SW 1271 (cell line): ENCODE measurements around the gene CAMP.
"Not testable (repeated sequence)": the region's sequence is repeated elsewhere in the genome, so short reads cannot be mapped to it uniquely, and the experiment has no call there.

ENCODE experiments used
- DNase-seq, 2 experiments: peaks; one replicate each; lab custom pipeline; 2025; lab: John Stamatoyannopoulos, UW

CAMP gene

GRCh38 chr3:48222616-48223513 is at the start of gene CAMP:
TSS of gene CAMP (plus strand) at chr3:48223495. CDS start at chr3:48223512, 17 bp downstream.
- DNase-seq = no peak

DNA sequence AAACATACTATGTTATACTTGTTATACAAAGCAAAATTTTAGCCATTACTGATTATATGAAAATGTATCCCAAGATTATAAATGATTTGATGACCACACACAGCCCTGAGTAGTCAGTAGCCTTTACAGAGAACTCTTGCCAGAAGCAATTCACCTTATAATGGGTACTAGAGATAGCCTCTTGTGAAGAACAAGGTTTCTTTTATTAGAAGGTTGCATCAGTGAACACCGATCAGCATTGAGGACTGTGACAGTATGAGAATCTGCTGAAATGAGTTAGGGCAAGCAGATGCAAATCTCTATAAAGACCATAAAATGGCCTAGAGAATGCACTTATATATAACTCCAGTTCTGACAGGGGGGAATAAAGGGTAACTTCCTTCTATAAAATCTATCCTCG is 45.2 kb upstream of the CAMP start:
- DNase-seq = no peak

- no peak for DNase-seq
These were observed 43.3 kb upstream of the CAMP start for GRCh38 chr3:48180021-48180420.

- DNase-seq = no peak
These were observed 42.6 kb upstream of the CAMP start for GRCh38 chr3:48180531-48181253.

- no peak for DNase-seq
These were observed 39.0 kb upstream of the CAMP start for GRCh38 chr3:48184299-48184698.

DNA sequence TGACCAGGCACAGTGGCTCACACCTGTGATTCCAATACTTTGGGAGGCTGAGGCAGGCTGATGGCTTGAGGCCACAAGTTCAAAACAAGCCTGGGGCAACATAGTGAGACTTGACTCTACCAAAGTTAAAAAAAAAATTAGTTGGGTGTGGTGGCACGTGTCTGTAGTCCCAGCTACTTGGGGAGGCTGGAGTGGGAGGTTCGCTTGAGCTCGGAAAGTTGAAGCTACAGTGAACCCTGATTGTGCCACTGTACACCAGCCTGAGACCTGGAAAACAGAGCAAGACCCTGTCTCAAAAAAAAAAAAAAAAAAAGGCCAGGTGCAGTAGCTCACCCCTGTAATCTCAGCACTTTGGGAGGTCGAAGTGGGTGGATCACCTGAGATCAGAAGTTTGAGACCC is 38.2 kb upstream of the CAMP start:
- no peak for DNase-seq

- DNase-seq = no peak
These were observed 36.5 kb upstream of the CAMP start for GRCh38 chr3:48186631-48187300.

- DNase-seq = no peak
These were observed 36.1 kb upstream of the CAMP start for GRCh38 chr3:48187301-48187578.

DNA sequence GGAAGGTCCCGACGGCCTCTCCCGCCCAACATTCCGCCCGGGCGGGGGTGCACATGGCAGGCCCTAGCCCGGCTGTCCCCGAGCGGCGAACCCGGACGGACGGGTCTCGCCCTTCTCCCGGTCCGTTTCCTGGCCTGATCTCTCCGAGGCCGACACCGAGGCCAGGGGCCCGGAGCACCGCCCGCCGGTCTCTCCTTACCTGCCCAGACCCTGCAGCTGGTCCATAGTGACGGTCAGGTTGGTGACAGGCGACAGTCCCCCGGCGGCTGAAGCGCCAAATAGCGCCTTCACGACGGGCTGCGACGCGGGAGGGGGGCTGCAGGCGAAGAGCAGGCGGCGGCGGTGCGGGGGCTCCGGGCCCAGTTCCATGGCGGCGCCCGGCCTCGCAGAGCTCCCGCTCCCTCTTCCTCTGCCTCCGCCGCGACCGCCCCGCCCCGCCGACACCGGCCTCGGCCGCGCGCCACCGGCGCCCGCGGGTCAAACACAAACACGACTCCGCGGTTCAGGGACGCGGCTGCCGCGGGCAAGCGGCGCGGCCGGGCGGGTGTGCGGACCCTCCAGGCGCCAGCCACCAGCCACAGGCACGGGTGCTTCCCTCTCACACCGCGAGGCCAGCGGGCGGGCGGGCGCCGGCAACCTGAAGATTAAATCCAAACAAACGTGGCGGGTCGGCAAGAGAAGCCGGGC is 35.6 kb upstream of the CAMP start:
- DNase-seq = no peak

- peak; percentile 91 to 99 for DNase-seq
These were observed 34.8 kb upstream of the CAMP start, which contains the start of gene CDC25A for GRCh38 chr3:48188266-48189201. TSS of gene CDC25A (minus strand) at chr3:48188417. CDS start at chr3:48187947, 470 bp downstream.

DNA sequence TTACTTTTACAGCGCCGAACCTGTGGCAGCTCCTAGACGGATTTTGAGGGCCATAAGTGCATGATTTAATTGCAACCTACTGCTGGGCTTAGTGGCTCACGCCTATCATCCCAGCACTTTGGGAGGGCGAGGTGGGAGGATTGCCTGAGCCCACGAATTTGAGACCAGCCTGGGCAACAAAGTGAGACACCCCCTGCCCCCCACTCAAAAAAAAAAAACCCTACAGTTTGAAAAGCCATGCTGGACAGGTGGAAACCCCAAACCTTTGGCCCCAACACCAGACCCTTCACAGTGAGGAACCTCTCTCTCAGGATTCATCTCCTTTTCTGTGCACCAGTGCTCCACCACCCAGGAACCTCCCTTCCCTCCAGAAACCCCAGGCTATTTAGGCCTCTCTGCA is 34.0 kb upstream of the CAMP start:
- DNase-seq = no peak

- no peak for DNase-seq
These were observed 32.4 kb upstream of the CAMP start for GRCh38 chr3:48190911-48191310.

- DNase-seq = peak; percentile 4 to 41
These were observed 28.7 kb upstream of the CAMP start for GRCh38 chr3:48194446-48195071.

GRCh38 chr3:48196611-48197010 is 26.7 kb upstream of the CAMP start:
- no peak for DNase-seq

DNA sequence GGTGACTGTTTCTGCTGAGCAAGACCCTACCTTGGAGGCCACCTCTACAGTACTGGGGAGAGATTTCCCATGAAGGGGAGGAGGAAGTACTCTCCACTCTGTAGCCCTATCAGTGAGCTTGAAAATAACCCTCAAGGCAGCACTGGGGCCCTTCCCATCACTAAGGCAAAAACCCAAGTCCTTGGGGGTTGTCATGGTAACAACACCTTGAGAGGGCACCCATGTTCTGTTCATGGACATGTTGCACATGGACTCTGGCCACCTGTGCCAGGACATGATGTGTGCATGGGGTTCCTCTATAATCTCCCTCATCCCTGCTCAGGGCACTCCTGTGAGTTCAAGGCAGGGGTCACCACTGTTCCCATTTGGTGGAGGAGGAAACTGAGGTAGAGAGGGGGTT is 24.2 kb upstream of the CAMP start:
- no peak for DNase-seq

- no peak for DNase-seq
These were observed 20.7 kb upstream of the CAMP start for GRCh38 chr3:48202632-48203031.

DNA sequence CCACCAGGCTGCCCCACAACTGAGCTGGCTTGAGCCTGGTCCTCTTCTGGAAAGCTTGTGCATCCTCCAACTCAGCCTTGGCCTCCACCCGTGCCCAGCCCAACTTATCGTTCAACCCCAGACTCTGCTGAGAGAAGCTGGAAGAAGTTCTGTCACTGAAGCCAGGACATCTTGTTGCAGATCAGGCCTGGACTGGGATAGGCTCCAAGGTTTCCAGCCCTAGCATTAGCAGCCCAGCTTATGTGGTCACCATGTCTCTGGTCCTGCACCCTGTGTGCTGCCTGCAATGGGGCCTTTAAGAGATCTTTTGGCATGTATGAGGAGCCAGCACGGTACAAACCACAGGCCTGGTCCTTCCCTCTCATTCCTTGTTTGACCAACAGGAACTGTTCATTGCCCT is 15.2 kb upstream of the CAMP start:
- no peak for DNase-seq

DNA sequence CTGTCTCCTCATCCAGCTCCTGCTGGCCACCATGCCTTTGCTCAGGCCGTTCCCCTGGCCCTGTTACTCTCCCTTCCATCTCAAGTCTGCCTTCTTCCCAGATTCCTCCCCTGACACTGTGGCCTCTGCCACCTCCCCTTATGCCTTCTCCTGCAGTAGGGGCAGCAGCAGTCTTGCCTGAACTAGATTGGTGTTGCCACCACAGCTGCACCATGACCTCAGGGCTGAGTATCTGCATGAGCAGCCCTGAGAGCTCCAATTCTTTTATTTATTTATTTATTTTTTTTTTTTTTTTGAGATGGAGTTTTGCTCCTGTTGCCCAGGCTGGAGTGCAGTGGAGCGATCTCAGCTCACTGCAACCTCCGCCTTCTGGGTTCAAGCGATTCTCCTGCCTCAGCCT is 13.8 kb upstream of the CAMP start:
- no peak for DNase-seq

GRCh38 chr3:48210534-48210933 is 12.8 kb upstream of the CAMP start:
- DNase-seq = not testable (repeated sequence)

- DNase-seq = not testable (repeated sequence)
These were observed 11.5 kb upstream of the CAMP start for GRCh38 chr3:48211776-48212175.

DNA sequence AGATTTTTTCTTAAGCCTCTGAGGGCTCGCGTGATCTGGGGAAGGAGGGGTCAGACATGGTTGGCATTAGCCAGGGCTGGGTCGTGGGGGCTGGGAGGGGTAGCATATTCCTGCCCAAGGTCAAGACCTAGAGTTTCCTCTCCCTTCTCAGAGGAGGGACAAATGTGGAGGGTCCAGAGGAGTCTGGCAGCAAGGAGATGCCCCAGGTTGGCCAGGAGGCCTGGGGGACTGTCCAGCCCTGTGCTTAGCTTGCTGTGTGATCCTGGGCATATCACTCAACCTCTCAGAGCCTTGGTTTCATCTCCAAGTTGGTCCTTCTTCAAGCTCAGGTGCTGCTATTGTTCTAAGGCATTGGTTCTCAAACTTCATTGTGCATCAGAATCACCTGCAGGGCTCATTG is 9.1 kb upstream of the CAMP start:
- DNase-seq = no peak
